MM.1S (cell line): ENCODE results near the gene GABRG3.

ENCODE experiments used
- DNase-seq: peaks from one replicate; pipeline ENCODE4 v3.0.0-alpha.2; 2015
- H2AFZ ChIP-seq: fragments of 300-600 bp; sonication (generic); 2 replicates; pipeline ENCODE4 v1.6.0; 2016; ENCODE audit warnings: antibody characterized with exemption, low read length
- H3F3A ChIP-seq: fragments of 300-600 bp; sonication (generic); 2 replicates; pipeline ENCODE4 v1.6.1; 2016; ENCODE audit warnings: mild to moderate bottlenecking, antibody characterized with exemption, low read length, moderate library complexity, mixed read lengths; ENCODE audit not compliant: insufficient read depth
- H3K27ac ChIP-seq: fragments of 300-600 bp; sonication (generic); 2 replicates; pipeline ENCODE4 v1.5.1; 2016; ENCODE audit warnings: mild to moderate bottlenecking, low read length
- H3K27me3 ChIP-seq: fragments of 300-600 bp; sonication (generic); replicated peaks from 2 replicates; pipeline ENCODE4 v1.6.0; 2016; ENCODE audit warnings: low read length; ENCODE audit not compliant: insufficient read depth
- H3K36me3 ChIP-seq: fragments of 300-600 bp; sonication (generic); replicated peaks from 2 replicates; pipeline ENCODE4 v1.6.1; 2016; ENCODE audit warnings: mild to moderate bottlenecking, low read length, mixed read lengths; ENCODE audit not compliant: insufficient read depth
- H3K4me1 ChIP-seq: fragments of 300-600 bp; sonication (generic); 2 replicates; pipeline ENCODE4 v1.6.1; 2016; ENCODE audit warnings: low read length, mixed read lengths
- H3K4me2 ChIP-seq: fragments of 300-600 bp; sonication (generic); 2 replicates; pipeline ENCODE4 v1.6.0; 2016; ENCODE audit warnings: low read depth, low read length
- H3K4me3 ChIP-seq: fragments of 300-600 bp; sonication (generic); 2 replicates; pipeline ENCODE4 v1.5.1; 2016; ENCODE audit warnings: low read length, mixed read lengths
- H3K79me2 ChIP-seq: fragments of 300-600 bp; sonication (generic); 2 replicates; pipeline ENCODE4 v1.6.1; 2016; ENCODE audit warnings: mixed run types, low read length, mixed read lengths
- H3K9ac ChIP-seq: fragments of 300-600 bp; sonication (generic); 2 replicates; pipeline ENCODE4 v1.6.1; 2016; ENCODE audit warnings: low read length, mixed read lengths
- H3K9me2 ChIP-seq: fragments of 300-600 bp; sonication (generic); replicated peaks from 2 replicates; pipeline ENCODE4 v1.6.1; 2016; ENCODE audit warnings: mild to moderate bottlenecking, low read length, mixed read lengths; ENCODE audit not compliant: insufficient read depth
- H3K9me3 ChIP-seq: fragments of 300-600 bp; sonication (generic); replicated peaks from 2 replicates; pipeline ENCODE4 v1.6.1; 2016; ENCODE audit warnings: mild to moderate bottlenecking, low read length, mixed read lengths; ENCODE audit not compliant: insufficient read depth
- H4K20me1 ChIP-seq: fragments of 300-600 bp; sonication (generic); 2 replicates; pipeline ENCODE4 v1.6.1; 2016; ENCODE audit warnings: mild to moderate bottlenecking, low read length, moderate library complexity, mixed read lengths; ENCODE audit not compliant: insufficient read depth
- EZH2 ChIP-seq: fragments of 300-600 bp; sonication (generic); optimal IDR thresholded peaks from 2 replicates; pipeline ENCODE3; 2017; ENCODE audit warnings: low read depth, mild to moderate bottlenecking, antibody characterized with exemption, low read length, mixed read lengths
- EZH2phosphoT487 ChIP-seq: fragments of 300-600 bp; sonication (generic); IDR thresholded peaks from 2 replicates; pipeline ENCODE4 v1.6.1; 2018; ENCODE audit warnings: antibody characterized with exemption, low read length
- TF ChIP-seq, protein P1 (sequence below): fragments of 300-600 bp; sonication (generic); IDR thresholded peaks from 2 replicates; pipeline ENCODE4 v1.5.1; 2016; ENCODE audit warnings: antibody characterized with exemption, low read length, mixed read lengths

GABRG3 gene

DNA sequence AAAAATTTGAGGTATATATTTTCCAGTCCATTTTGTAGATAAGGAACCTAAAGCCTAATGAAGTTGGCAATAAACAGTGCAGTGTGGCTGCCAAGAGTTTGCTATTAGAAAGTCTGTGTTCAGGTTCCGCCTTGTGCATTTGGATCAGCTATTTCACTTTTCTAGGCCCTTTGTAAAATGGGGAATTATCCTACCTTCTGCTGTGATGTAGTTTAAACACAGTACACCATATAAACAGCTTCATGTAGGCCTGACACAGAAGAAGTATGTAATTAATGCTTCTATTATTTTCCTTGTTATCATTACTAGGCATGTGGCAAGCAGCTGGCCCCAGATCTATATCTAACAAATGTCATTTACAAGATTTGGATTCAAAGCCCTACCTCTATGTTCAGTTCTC lies 456.3 kb downstream of the GABRG3 start:
- Histone ChIP-seq H3K4me3 (no peak overlapping the region), H3K9me2 (no peaks in the 10 kb centered on the region), H3K27me3 (no peaks in the 10 kb centered on the region), H3K4me2 (no peak overlapping the region), H3K9me3 (no peaks in the 10 kb centered on the region), H3K4me1 (no peaks in the 10 kb centered on the region), H3K36me3 (no peaks in the 10 kb centered on the region), H3F3A (no peaks in the 10 kb centered on the region), H2AFZ (no peak overlapping the region), H4K20me1 (no peaks in the 10 kb centered on the region), H3K27ac (no peak overlapping the region), H3K9ac (no peak overlapping the region), H3K79me2 (no peaks in the 10 kb centered on the region)
- TF ChIP-seq EZH2 = no peak
- TF ChIP-seq EZH2phosphoT487 = no peak
- TF ChIP-seq, protein P1, sequence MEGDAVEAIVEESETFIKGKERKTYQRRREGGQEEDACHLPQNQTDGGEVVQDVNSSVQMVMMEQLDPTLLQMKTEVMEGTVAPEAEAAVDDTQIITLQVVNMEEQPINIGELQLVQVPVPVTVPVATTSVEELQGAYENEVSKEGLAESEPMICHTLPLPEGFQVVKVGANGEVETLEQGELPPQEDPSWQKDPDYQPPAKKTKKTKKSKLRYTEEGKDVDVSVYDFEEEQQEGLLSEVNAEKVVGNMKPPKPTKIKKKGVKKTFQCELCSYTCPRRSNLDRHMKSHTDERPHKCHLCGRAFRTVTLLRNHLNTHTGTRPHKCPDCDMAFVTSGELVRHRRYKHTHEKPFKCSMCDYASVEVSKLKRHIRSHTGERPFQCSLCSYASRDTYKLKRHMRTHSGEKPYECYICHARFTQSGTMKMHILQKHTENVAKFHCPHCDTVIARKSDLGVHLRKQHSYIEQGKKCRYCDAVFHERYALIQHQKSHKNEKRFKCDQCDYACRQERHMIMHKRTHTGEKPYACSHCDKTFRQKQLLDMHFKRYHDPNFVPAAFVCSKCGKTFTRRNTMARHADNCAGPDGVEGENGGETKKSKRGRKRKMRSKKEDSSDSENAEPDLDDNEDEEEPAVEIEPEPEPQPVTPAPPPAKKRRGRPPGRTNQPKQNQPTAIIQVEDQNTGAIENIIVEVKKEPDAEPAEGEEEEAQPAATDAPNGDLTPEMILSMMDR = no peak
- DNase-seq = no peak

DNA sequence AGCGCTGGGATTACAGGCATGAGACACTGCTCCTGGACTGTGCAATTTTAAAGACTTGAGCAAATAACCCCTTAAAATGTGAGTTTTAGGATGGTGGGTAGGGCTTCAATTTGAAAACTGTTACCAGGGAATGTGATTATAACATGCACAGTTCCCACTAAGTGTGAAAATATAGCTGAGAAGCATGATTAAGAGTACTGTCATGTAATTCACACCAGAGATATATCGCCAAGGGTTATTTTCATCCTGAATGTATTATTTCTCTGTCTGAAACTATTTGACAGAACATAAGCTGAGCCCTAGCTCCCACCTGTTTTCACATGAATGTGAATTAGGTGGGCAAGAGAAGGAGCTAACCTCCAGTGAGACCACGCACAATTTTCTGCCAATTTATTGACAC lies 457.2 kb downstream of the GABRG3 start:
- no peak overlapping the region for H2AFZ ChIP-seq
- H3K4me3 ChIP-seq = no peak overlapping the region
- H3F3A ChIP-seq = no peaks in the 10 kb centered on the region
- H3K9me2 ChIP-seq = no peaks in the 10 kb centered on the region
- H4K20me1 ChIP-seq = no peaks in the 10 kb centered on the region
- TF ChIP-seq, protein P1 = no peak
- no peak for TF ChIP-seq EZH2phosphoT487
- TF ChIP-seq EZH2 = no peak
- no peak overlapping the region for H3K4me2 ChIP-seq
- H3K9me3 ChIP-seq = no peaks in the 10 kb centered on the region
- H3K9ac ChIP-seq = no peak overlapping the region
- H3K79me2 ChIP-seq = no peaks in the 10 kb centered on the region
- H3K4me1 ChIP-seq = no peaks in the 10 kb centered on the region
- no peak overlapping the region for H3K27ac ChIP-seq
- no peaks in the 10 kb centered on the region for H3K36me3 ChIP-seq
- H3K27me3 ChIP-seq = no peaks in the 10 kb centered on the region
- no peak for DNase-seq

DNA sequence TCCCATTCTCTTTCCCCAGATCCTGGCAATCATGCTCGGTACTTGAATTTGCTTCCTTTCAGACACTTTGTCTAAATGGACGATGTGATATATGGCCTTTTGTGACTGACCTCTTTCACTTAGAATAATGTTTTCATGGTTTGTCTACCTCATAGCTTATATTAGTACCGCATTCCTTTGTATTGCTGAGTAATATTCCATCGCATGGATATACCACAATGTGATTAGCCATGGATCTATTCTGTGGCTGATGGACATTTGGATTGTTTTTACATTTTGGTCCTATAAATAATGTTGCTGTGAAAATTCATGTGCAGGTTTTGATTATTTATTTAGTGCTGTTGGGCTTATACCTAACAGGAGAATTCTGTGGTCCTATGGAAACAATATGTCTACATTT lies 458.6 kb downstream of the GABRG3 start:
- H3K9me3 ChIP-seq = no peaks in the 10 kb centered on the region
- H3K9me2 ChIP-seq = no peaks in the 10 kb centered on the region
- no peak for DNase-seq
- H3K27me3 ChIP-seq = no peaks in the 10 kb centered on the region
- no peak overlapping the region for H3K4me2 ChIP-seq
- H3K4me1 ChIP-seq = no peaks in the 10 kb centered on the region
- no peaks in the 10 kb centered on the region for H4K20me1 ChIP-seq
- H3K9ac ChIP-seq = no peak overlapping the region
- H3F3A ChIP-seq = no peaks in the 10 kb centered on the region
- no peaks in the 10 kb centered on the region for H3K36me3 ChIP-seq
- TF ChIP-seq EZH2phosphoT487 = no peak
- no peak for TF ChIP-seq EZH2
- TF ChIP-seq, protein P1 = no peak
- no peak overlapping the region for H3K4me3 ChIP-seq
- no peak overlapping the region for H3K27ac ChIP-seq
- no peaks in the 10 kb centered on the region for H3K79me2 ChIP-seq
- H2AFZ ChIP-seq = no peak overlapping the region
